SU-DHL-6 (cell line): ENCODE data around the gene MAN2A2.

Experiments
- H2AFZ ChIP-seq: fragments of 200-600 bp; sonication (generic); 2 replicates; pipeline ENCODE4 v1.6.1; 2014; ENCODE audit warnings: low read depth, mild to moderate bottlenecking, moderate library complexity, mixed read lengths, antibody characterized with exemption, low read length; ENCODE audit not compliant: severe bottlenecking
- H3F3A ChIP-seq: fragments of 200-600 bp; shearing (Covaris generic); 2 replicates; pipeline ENCODE4 v1.6.0; 2016; ENCODE audit warnings: antibody characterized with exemption, mild to moderate bottlenecking; ENCODE audit not compliant: insufficient read depth
- H3K27ac ChIP-seq: fragments of 200-600 bp; sonication (generic); 2 replicates; pipeline ENCODE4 v1.5.1; 2016; ENCODE audit warnings: low read depth, mild to moderate bottlenecking, low read length, moderate library complexity, mixed read lengths
- H3K27me3 ChIP-seq: fragments of 200-600 bp; sonication (generic), shearing (Covaris generic); 2 replicates; pipeline ENCODE4 v1.6.0; 2014; ENCODE audit warnings: mild to moderate bottlenecking, low read length
- H3K36me3 ChIP-seq: fragments of 200-600 bp; sonication (generic); 2 replicates; pipeline ENCODE4 v1.6.1; 2014; ENCODE audit warnings: mild to moderate bottlenecking, low read length, mixed read lengths
- H3K4me2 ChIP-seq: fragments of 300-600, 200-600 bp; shearing (Covaris generic), sonication (generic); 2 replicates; pipeline ENCODE4 v1.6.0; 2014; ENCODE audit warnings: low read length, low read depth, mild to moderate bottlenecking; ENCODE audit not compliant: poor library complexity, severe bottlenecking
- H3K4me3 ChIP-seq: fragments of 200-600 bp; sonication (generic); 2 replicates; pipeline ENCODE4 v1.5.1; 2014; ENCODE audit warnings: antibody characterized with exemption, low read length, mild to moderate bottlenecking, mixed read lengths; ENCODE audit not compliant: insufficient read depth, poor library complexity, severe bottlenecking
- H3K79me2 ChIP-seq: fragments of 200-600 bp; sonication (generic); 2 replicates; pipeline ENCODE4 v1.6.1; 2014; ENCODE audit warnings: mild to moderate bottlenecking, low read length, moderate library complexity; ENCODE audit not compliant: insufficient read depth
- H3K9ac ChIP-seq: fragments of 200-600 bp; sonication (generic); 2 replicates; pipeline ENCODE4 v1.7.0; 2014; ENCODE audit warnings: mild to moderate bottlenecking, low read length
- H3K9me2 ChIP-seq: fragments of 200-600 bp; sonication (generic); replicated peaks from 2 replicates; pipeline ENCODE4 v1.6.1; 2014; ENCODE audit warnings: low read length; ENCODE audit not compliant: insufficient read depth
- H3K9me3 ChIP-seq: fragments of 200-600 bp; sonication (generic); 2 replicates; pipeline ENCODE4 v1.6.1; 2014; ENCODE audit warnings: low read length, mixed read lengths; ENCODE audit not compliant: insufficient read depth
- H4K20me1 ChIP-seq: fragments of 200-600 bp; sonication (generic); 2 replicates; pipeline ENCODE4 v1.6.1; 2014; ENCODE audit warnings: low read depth, mild to moderate bottlenecking, antibody characterized with exemption, low read length, moderate library complexity, mixed read lengths
- CTCF ChIP-seq: fragments of 200-600 bp; sonication (generic); IDR thresholded peaks from one replicate; pipeline ENCODE4 v1.5.1; 2017; ENCODE audit warnings: antibody characterized with exemption, mild to moderate bottlenecking, low read length, moderate library complexity; ENCODE audit not compliant: insufficient read depth, poor library complexity, severe bottlenecking
- EZH2phosphoT487 ChIP-seq: fragments of 200-600 bp; sonication (generic), shearing (Covaris generic); conservative IDR thresholded peaks from 2 replicates; pipeline ENCODE4 v1.6.1; 2018; ENCODE audit warnings: mild to moderate bottlenecking, antibody characterized with exemption, low read length, moderate library complexity, mixed read lengths

Gene MAN2A2

GRCh38 chr15:90917569-90917968, 14.5 kb downstream of the MAN2A2 start:
- H3K9ac ChIP-seq, result no peak overlapping the region
- H3F3A ChIP-seq, result no peaks in the 10 kb centered on the region
- no peaks in the 10 kb centered on the region for H3K36me3 ChIP-seq
- H3K4me3 ChIP-seq, result no peak overlapping the region
- no peak overlapping the region for H3K27ac ChIP-seq
- no peak for TF ChIP-seq EZH2phosphoT487
- no peak for TF ChIP-seq CTCF
- no peak overlapping the region for H3K4me2 ChIP-seq
- no peak overlapping the region for H2AFZ ChIP-seq
- H3K9me3 ChIP-seq, result no peaks in the 10 kb centered on the region
- H3K9me2 ChIP-seq, result no peaks in the 10 kb centered on the region
- H3K79me2 ChIP-seq, result no peaks in the 10 kb centered on the region
- no peaks in the 10 kb centered on the region for H3K27me3 ChIP-seq
- H4K20me1 ChIP-seq, result no peaks in the 10 kb centered on the region

GRCh38 chr15:90918034-90918788, 15.1 kb downstream of the MAN2A2 start:
- H3K9me3 ChIP-seq, result no peaks in the 10 kb centered on the region
- no peak overlapping the region for H3K4me2 ChIP-seq
- TF ChIP-seq CTCF (no peak), EZH2phosphoT487 (no peak)
- no peak overlapping the region for H3K4me3 ChIP-seq
- H3K36me3 ChIP-seq, result no peaks in the 10 kb centered on the region
- no peaks in the 10 kb centered on the region for H3K9me2 ChIP-seq
- H3F3A ChIP-seq, result no peaks in the 10 kb centered on the region
- H3K27me3 ChIP-seq, result no peaks in the 10 kb centered on the region
- no peaks in the 10 kb centered on the region for H3K79me2 ChIP-seq
- H2AFZ ChIP-seq, result no peak overlapping the region
- H4K20me1 ChIP-seq, result no peaks in the 10 kb centered on the region
- no peak overlapping the region for H3K27ac ChIP-seq
- H3K9ac ChIP-seq, result no peak overlapping the region

GRCh38 chr15:90918835-90919234, 15.7 kb downstream of the MAN2A2 start:
- no peaks in the 10 kb centered on the region for H3F3A ChIP-seq
- H3K9ac ChIP-seq, result no peak overlapping the region
- TF ChIP-seq EZH2phosphoT487 (no peak), CTCF (no peak)
- H2AFZ ChIP-seq, result no peak overlapping the region
- H3K9me2 ChIP-seq, result no peaks in the 10 kb centered on the region
- no peak overlapping the region for H3K4me2 ChIP-seq
- no peaks in the 10 kb centered on the region for H4K20me1 ChIP-seq
- no peak overlapping the region for H3K4me3 ChIP-seq
- H3K27ac ChIP-seq, result no peak overlapping the region
- H3K27me3 ChIP-seq, result no peaks in the 10 kb centered on the region
- H3K9me3 ChIP-seq, result no peaks in the 10 kb centered on the region
- no peaks in the 10 kb centered on the region for H3K79me2 ChIP-seq
- no peaks in the 10 kb centered on the region for H3K36me3 ChIP-seq
